Right cardiac atrium (tissue), 5 donors: ENCODE data around the gene PRKCZ. TPM values are rescaled to one million over a fixed set of nuclear protein-coding genes. Genes with fewer than 3 reads are reported as not detected.

ENCODE experiments used
- ATAC-seq, 2 donors: fragments of 200-7000 bp; cut with Tn5 transposase; one replicate each; pipeline versions ENCODE4 v1.8.0 to v1.9.1; 2020; ENCODE audit warnings: moderate library complexity in 2 of 2, mild to moderate bottlenecking in 1 of 2
- DNase-seq, 3 donors: peaks; one replicate each; pipeline ENCODE4 v3.0.0-alpha.2; 2020
- H3K27ac ChIP-seq: one replicate; pipeline ENCODE4 v1.5.1; 2013; ENCODE audit warnings: mild to moderate bottlenecking, low read length, control low read depth, moderate library complexity
- H3K27me3 ChIP-seq: one replicate; pipeline ENCODE4 v1.6.1; 2013; ENCODE audit not compliant: control insufficient read depth, insufficient read depth
- H3K4me1 ChIP-seq: one replicate; pipeline ENCODE4 v1.6.1; 2013; ENCODE audit warnings: low read length; ENCODE audit not compliant: control insufficient read depth, insufficient read depth
- H3K4me3 ChIP-seq: one replicate; pipeline ENCODE4 v1.5.1; 2013; ENCODE audit warnings: low read length, control low read depth
- H3K9me3 ChIP-seq: one replicate; pipeline ENCODE4 v1.6.1; 2013; ENCODE audit warnings: low read length; ENCODE audit not compliant: control insufficient read depth
- WGBS: extraction: QIAGEN DNeasy Blood & Tissue Kit; methylation state at CpG from one replicate; pipeline ENCODE4 v1.1.7; 2013; 5-methylcytosine and 5-hydroxymethylcytosine counted together
- intact Hi-C, 4 donors: fragments of 100-400 bp; cut with DNase I; formaldehyde crosslinking; loops; one replicate each; pipeline versions ENCODE4 v1.11.0 to v1.14.0; 2022 to 2023
- polyA plus RNA-seq: library from polyadenylated mRNA; stranded (reverse); fragments of 200-250 nt; gene quantifications from one replicate; pipeline ENCODE4 v1.2.3, GENCODE V29; 2013
- total RNA-seq, 4 donors: library from RNA; stranded (reverse); fragmentation: NEBNext Ultra II Directional; extraction: Animal tissue kit (Norgen Biotek cat#: 25700); gene quantifications; one replicate each; pipeline ENCODE4 v1.2.1, GENCODE V29; 2021
- donor health status: healthy with polysubstance abuse.
- donor health status: DM: no; HTN: yes; CAD: no.
- donor health status: DM: no; HTN: no; CAD: no.
- donor health status: DM: no; HTN: yes; CAD: no; lungs with severe emphysema.
- donor health status: DM: yes; HTN: yes; CAD: no.

The PRKCZ gene
- total and polyA plus RNA-seq, 5 donors, result 15.1 to 28.1 (median 21.6) TPM

- Histone ChIP-seq H3K4me1 (no peaks in the 10 kb centered on the region), H3K27ac (no peak overlapping the region), H3K4me3 (no peak overlapping the region), H3K27me3 (no peaks in the 10 kb centered on the region), H3K9me3 (no peaks in the 10 kb centered on the region)
- DNase-seq (peak; percentile 30 to 76 (median 69)), ATAC-seq (peak; percentile 32 to 39)
- 66% methylated on average over 30 of the region's 30 CpGs for WGBS
- intact Hi-C loops, result no loop called here
Measured at GRCh38 chr1:2127187-2128145, 77.3 kb downstream of the PRKCZ start.

- no peak overlapping the region for H3K4me3 ChIP-seq
- H3K27ac ChIP-seq, result no peak overlapping the region
- ATAC-seq, result no peak
- intact Hi-C loops, result no loop called here
- WGBS, result 85% methylated on average over 29 of the region's 29 CpGs
- no peaks in the 10 kb centered on the region for H3K9me3 ChIP-seq
- H3K4me1 ChIP-seq, result no peaks in the 10 kb centered on the region
- DNase-seq, result peak; percentile 10 to 65 (median 18)
- no peaks in the 10 kb centered on the region for H3K27me3 ChIP-seq
Measured at GRCh38 chr1:2128189-2128901, 78.1 kb downstream of the PRKCZ start.

- H3K4me1 ChIP-seq, result no peaks in the 10 kb centered on the region
- no peak for ATAC-seq
- no peak overlapping the region for H3K4me3 ChIP-seq
- intact Hi-C loops, result no loop called here
- WGBS, result 93% methylated on average over 15 of the region's 15 CpGs
- no peak overlapping the region for H3K27ac ChIP-seq
- no peaks in the 10 kb centered on the region for H3K9me3 ChIP-seq
- no peaks in the 10 kb centered on the region for H3K27me3 ChIP-seq
- DNase-seq, result peak in 2 of 3 donors; percentile 16 to 48
Measured at GRCh38 chr1:2129256-2129943, 79.2 kb downstream of the PRKCZ start.

GRCh38 chr1:2130156-2130555, 79.9 kb downstream of the PRKCZ start:
- no peaks in the 10 kb centered on the region for H3K4me1 ChIP-seq
- no peak overlapping the region for H3K27ac ChIP-seq
- no peaks in the 10 kb centered on the region for H3K9me3 ChIP-seq
- 94% methylated on average over 10 of the region's 10 CpGs for WGBS
- peak in 2 of 3 donors; percentile 43 to 57 for DNase-seq
- no peak for ATAC-seq
- H3K27me3 ChIP-seq, result no peaks in the 10 kb centered on the region
- intact Hi-C loops, result no loop called here
- no peak overlapping the region for H3K4me3 ChIP-seq

GRCh38 chr1:2130871-2131289, 80.7 kb downstream of the PRKCZ start:
- Histone ChIP-seq H3K4me3 (no peak overlapping the region), H3K27me3 (no peaks in the 10 kb centered on the region), H3K4me1 (peaks cover 1% of the 10 kb centered on the region), H3K27ac (no peak overlapping the region), H3K9me3 (no peaks in the 10 kb centered on the region)
- no peak for ATAC-seq
- peak; percentile 15 to 55 (median 46) for DNase-seq
- WGBS, result 93% methylated on average over 15 of the region's 15 CpGs
- intact Hi-C loops, result no loop called here

- 17% methylated on average over 40 of the region's 40 CpGs for WGBS
- intact Hi-C loops, result no loop called here
- DNase-seq (peak; percentile 55 to 80 (median 77)), ATAC-seq (peak in 1 of 2 donors; percentile 29)
- H3K4me3 ChIP-seq, result peak overlapping the region; percentile 30
- H3K4me1 ChIP-seq, result peaks cover 3% of the 10 kb centered on the region
- peak overlapping the region; percentile 66 for H3K27ac ChIP-seq
- H3K27me3 ChIP-seq, result no peaks in the 10 kb centered on the region
- H3K9me3 ChIP-seq, result no peaks in the 10 kb centered on the region
Measured at GRCh38 chr1:2132222-2133038, 82.2 kb downstream of the PRKCZ start.

- Histone ChIP-seq H3K4me1 (peaks cover 3% of the 10 kb centered on the region), H3K27ac (peak overlapping the region; percentile 73), H3K4me3 (peak overlapping the region; percentile 30), H3K27me3 (no peaks in the 10 kb centered on the region), H3K9me3 (no peaks in the 10 kb centered on the region)
- DNase-seq (peak; percentile 99 to 100 (median 99)), ATAC-seq (peak; percentile 94)
- intact Hi-C loops, result no loop called here
- WGBS, result 6% methylated on average over 63 of the region's 63 CpGs
Measured at GRCh38 chr1:2133039-2133878, 83.0 kb downstream of the PRKCZ start.

GRCh38 chr1:2133879-2134215, 83.6 kb downstream of the PRKCZ start:
- no peaks in the 10 kb centered on the region for H3K27me3 ChIP-seq

GRCh38 chr1:2134266-2134620, 84.0 kb downstream of the PRKCZ start:
- ATAC-seq (no peak), DNase-seq (no peak)
- peaks cover 3% of the 10 kb centered on the region for H3K4me1 ChIP-seq
- no peaks in the 10 kb centered on the region for H3K27me3 ChIP-seq
- H3K9me3 ChIP-seq, result no peaks in the 10 kb centered on the region
- no peak overlapping the region for H3K4me3 ChIP-seq
- intact Hi-C loops, result no loop called here
- WGBS, result 88% methylated on average over 9 of the region's 9 CpGs
- H3K27ac ChIP-seq, result peak overlapping the region; percentile 73

More at GRCh38 chr1:2133879-2134215, 83.6 kb downstream of the PRKCZ start:
- DNase-seq, result peak in 2 of 3 donors; percentile 22 to 80
- H3K4me1 ChIP-seq, result peaks cover 3% of the 10 kb centered on the region
- WGBS, result 80% methylated on average over 17 of the region's 17 CpGs
- ATAC-seq, result no peak
- peak overlapping the region; percentile 73 for H3K27ac ChIP-seq
- peak overlapping the region; percentile 30 for H3K4me3 ChIP-seq
- H3K9me3 ChIP-seq, result no peaks in the 10 kb centered on the region
- intact Hi-C loops, result no loop called here
